ENCODE results near the gene ADIPOQ.

DNA sequence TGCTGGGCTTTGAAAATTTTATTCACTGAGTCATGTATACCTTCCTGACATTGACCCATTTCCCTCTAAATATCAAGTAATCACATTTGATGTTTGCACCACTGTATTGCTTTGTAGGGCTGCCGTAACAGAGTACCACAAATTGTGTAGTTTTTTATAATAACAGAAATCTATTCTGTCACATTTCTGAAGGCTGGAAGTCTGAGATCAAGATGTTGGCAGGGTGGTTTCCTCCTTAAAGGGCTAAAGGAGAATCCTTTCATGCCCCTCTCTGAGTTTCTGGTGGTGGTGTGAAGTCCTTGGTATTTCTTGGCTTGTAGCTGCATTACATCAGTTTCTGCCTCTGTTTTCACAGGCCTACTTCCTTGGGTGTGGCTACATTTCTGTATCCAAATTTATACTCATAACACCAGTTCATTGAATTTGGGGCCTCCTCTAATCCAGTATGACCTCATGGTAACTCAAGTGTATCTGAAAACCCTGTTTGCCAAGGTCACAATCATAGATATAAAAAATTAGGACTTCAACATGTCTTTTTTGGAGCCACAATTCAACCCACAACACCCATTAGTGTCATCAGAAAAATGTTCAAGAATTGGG is 58.7 kb downstream of the ADIPOQ start:
- TF ChIP-seq, protein P1, sequence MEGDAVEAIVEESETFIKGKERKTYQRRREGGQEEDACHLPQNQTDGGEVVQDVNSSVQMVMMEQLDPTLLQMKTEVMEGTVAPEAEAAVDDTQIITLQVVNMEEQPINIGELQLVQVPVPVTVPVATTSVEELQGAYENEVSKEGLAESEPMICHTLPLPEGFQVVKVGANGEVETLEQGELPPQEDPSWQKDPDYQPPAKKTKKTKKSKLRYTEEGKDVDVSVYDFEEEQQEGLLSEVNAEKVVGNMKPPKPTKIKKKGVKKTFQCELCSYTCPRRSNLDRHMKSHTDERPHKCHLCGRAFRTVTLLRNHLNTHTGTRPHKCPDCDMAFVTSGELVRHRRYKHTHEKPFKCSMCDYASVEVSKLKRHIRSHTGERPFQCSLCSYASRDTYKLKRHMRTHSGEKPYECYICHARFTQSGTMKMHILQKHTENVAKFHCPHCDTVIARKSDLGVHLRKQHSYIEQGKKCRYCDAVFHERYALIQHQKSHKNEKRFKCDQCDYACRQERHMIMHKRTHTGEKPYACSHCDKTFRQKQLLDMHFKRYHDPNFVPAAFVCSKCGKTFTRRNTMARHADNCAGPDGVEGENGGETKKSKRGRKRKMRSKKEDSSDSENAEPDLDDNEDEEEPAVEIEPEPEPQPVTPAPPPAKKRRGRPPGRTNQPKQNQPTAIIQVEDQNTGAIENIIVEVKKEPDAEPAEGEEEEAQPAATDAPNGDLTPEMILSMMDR (IDR thresholded peaks at IDR 0.05) = no peak
- TF ChIP-seq POLR2A (IDR thresholded peaks at IDR 0.05) = no peak
